GM12874 (cell line): Measurements from ENCODE around the gene SFT2D1.

Experiments used
- CTCF ChIP-seq: IDR thresholded peaks from 2 replicates; pipeline ENCODE4 v1.5.1; 2011; ENCODE audit warnings: low read depth, mild to moderate bottlenecking, control low read depth, low read length, moderate library complexity; ENCODE audit not compliant: insufficient read depth

SFT2D1 gene

GRCh38 chr6:166348305-166348949 is 6.1 kb upstream of the SFT2D1 start:
- no peak for TF ChIP-seq CTCF

GRCh38 chr6:166346965-166347364 is 4.6 kb upstream of the SFT2D1 start:
- TF ChIP-seq CTCF: no peak

- TF ChIP-seq CTCF: no peak
These were observed 4.1 kb upstream of the SFT2D1 start for GRCh38 chr6:166346449-166346848.

GRCh38 chr6:166344240-166344639 is 1.9 kb upstream of the SFT2D1 start:
- no peak for TF ChIP-seq CTCF

- no peak for TF ChIP-seq CTCF
These were observed 774 bp upstream of the SFT2D1 start for GRCh38 chr6:166343150-166343487.

- TF ChIP-seq CTCF: no peak
These were observed 382 bp downstream of the SFT2D1 start for GRCh38 chr6:166341977-166342348.

DNA sequence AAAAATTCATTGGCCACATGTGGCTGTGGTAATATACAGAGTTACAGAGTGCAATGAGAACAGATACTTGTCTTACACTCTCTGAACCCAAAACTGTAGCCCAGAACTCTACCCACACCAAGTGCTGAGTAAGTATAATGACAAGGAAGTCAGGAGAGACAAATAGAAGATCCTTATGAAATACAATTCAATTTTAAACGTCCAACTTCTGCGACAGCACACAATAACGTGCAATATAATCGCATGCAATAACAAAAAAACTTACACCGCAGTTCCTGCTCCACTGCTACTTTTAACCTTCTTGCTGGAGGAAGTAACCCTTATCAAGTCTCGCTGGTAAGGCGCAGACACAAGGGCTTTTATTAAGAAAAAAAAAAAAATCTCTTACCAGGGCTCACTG is 881 bp downstream of the SFT2D1 start:
- TF ChIP-seq CTCF: no peak

GRCh38 chr6:166338854-166339253 is 3.5 kb downstream of the SFT2D1 start:
- TF ChIP-seq CTCF: no peak
